DND-41 (cell line): Measurements from ENCODE around the gene PDE4D.

Experiments
- EZH2 ChIP-seq: IDR thresholded peaks from 3 replicates; pipeline ENCODE4 v1.6.1; 2012; ENCODE audit warnings: borderline replicate concordance, low read depth, mild to moderate bottlenecking, moderate library complexity, low read length, inconsistent platforms; ENCODE audit not compliant: severe bottlenecking
- TF ChIP-seq, protein P1 (sequence below): IDR thresholded peaks from 2 replicates; pipeline ENCODE4 v1.5.1; 2012; ENCODE audit warnings: borderline replicate concordance, low read length, moderate library complexity, mild to moderate bottlenecking; ENCODE audit not compliant: poor library complexity, severe bottlenecking; ENCODE audit errors: extremely low read depth

DNA sequence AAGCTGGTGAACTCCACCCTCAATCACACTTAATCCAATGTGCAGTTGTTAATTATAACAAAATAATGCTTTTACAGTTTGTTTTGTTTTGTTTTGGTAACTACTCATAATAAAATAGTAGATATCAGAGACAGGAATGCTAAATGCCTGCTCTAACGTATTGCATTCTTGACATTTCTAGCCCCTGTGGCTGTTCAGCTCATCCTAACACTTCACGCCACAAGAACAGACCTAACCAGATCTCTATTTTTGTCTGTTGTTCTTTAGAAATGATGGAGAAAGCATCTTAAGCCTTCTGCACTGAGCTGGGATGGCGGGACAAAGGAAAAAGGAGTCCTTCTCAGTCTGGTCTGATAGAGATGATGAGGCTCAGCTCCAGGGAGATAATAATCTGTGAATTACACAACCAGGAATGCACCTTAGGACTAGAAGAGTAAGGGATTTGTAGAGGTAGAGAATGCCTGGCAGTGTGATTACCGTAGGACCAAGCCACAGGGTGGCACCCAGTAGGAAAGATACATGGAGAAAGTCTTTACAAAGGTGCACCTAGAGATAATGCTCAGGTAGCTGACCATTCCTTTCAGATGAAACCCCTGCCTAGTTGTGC, 628.8 kb downstream of the PDE4D start:
- TF ChIP-seq, protein P1, sequence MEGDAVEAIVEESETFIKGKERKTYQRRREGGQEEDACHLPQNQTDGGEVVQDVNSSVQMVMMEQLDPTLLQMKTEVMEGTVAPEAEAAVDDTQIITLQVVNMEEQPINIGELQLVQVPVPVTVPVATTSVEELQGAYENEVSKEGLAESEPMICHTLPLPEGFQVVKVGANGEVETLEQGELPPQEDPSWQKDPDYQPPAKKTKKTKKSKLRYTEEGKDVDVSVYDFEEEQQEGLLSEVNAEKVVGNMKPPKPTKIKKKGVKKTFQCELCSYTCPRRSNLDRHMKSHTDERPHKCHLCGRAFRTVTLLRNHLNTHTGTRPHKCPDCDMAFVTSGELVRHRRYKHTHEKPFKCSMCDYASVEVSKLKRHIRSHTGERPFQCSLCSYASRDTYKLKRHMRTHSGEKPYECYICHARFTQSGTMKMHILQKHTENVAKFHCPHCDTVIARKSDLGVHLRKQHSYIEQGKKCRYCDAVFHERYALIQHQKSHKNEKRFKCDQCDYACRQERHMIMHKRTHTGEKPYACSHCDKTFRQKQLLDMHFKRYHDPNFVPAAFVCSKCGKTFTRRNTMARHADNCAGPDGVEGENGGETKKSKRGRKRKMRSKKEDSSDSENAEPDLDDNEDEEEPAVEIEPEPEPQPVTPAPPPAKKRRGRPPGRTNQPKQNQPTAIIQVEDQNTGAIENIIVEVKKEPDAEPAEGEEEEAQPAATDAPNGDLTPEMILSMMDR, result no peak
- no peak for TF ChIP-seq EZH2
